Stomach smooth muscle (tissue), 2 donors: ENCODE results near the gene SCD5.
A peak's percentile ranks its signal among the peaks of the same experiment; 100 is the strongest.
"Not testable (repeated sequence)": the region's sequence is repeated elsewhere in the genome, so short reads cannot be mapped to it uniquely, and the experiment has no call there.

ENCODE experiments used
- H3K27ac ChIP-seq: one replicate; pipeline ENCODE4 v1.7.0; 2013; ENCODE audit warnings: mild to moderate bottlenecking, low read length, inconsistent platforms
- H3K27me3 ChIP-seq, 2 donors: one replicate each; pipeline ENCODE4 v1.7.0; 2013; ENCODE audit warnings: low read length in 2 of 2; ENCODE audit not compliant: insufficient read depth in 2 of 2, control insufficient read depth in 1 of 2
- H3K36me3 ChIP-seq, 2 donors: one replicate each; pipeline ENCODE4 v1.7.0; 2013; ENCODE audit warnings: low read length in 2 of 2; ENCODE audit not compliant: control insufficient read depth in 2 of 2, insufficient read depth in 2 of 2
- H3K4me1 ChIP-seq: one replicate; pipeline ENCODE4 v1.7.0; 2013; ENCODE audit warnings: low read length; ENCODE audit not compliant: control insufficient read depth, insufficient read depth
- H3K4me3 ChIP-seq, 2 donors: one replicate each; pipeline ENCODE4 v1.7.0; 2013; ENCODE audit warnings: low read length in 2 of 2
- H3K9ac ChIP-seq, 2 donors: one replicate each; pipeline ENCODE4 v1.7.0; 2013; ENCODE audit warnings: low read length in 2 of 2, mild to moderate bottlenecking in 1 of 2
- H3K9me3 ChIP-seq, 2 donors: one replicate each; pipeline ENCODE4 v1.7.0; 2013; ENCODE audit warnings: low read length in 2 of 2; ENCODE audit not compliant: control insufficient read depth in 2 of 2
- donor health status: healthy.
- donor health status: Pancreatic carcinoma.

The SCD5 gene

DNA sequence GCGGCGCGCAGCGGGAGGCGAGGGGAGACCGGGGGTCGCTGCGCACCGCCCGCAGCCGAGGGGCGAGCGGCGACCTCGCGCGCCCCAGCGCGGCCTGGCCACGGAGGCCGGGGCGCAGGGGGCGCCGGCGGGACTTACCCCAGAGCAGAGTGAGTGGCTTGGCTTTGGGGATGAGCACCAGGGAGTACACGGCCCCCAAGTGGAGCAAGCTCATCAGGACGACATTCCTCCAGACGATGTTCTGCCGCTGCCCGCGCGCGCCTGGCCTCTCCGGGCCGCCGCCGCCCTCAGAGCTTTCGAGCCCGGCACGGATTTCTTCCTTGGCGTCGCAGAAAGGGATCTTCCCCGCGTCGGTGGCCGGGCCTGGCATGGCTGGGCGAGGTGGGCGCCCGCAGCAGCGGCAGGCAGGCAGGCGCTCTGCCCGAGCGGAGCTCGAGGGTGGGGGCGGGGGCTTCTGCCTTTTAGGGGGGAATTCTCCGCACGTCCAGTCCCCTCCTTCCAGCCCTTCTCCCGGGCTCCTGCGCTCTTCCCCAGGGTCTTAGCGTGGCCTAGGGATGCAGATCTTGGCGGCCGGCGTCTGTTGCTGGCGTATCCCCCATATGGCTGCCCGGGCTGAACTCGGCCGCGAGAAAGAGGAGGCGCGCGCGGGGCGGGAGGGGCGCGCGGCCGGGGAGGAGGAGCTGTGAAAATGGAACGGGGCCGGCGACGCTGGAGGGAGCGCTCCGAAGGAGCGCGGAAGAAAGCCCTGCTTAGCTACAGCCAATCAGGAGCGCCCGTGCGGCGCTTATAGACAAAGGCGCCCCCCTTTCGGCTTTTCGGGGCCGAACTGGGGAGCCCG lies at the start of gene SCD5:
TSS of gene SCD5 (minus strand) at position 629 of the 838 bp plus-strand sequence. CDS start at position 370, 259 bp downstream.
- H3K9ac ChIP-seq, result peak within 1 kb of the TSS; percentile 37 to 60
- peak within 1 kb of the TSS; percentile 76 to 81 for H3K4me3 ChIP-seq

DNA sequence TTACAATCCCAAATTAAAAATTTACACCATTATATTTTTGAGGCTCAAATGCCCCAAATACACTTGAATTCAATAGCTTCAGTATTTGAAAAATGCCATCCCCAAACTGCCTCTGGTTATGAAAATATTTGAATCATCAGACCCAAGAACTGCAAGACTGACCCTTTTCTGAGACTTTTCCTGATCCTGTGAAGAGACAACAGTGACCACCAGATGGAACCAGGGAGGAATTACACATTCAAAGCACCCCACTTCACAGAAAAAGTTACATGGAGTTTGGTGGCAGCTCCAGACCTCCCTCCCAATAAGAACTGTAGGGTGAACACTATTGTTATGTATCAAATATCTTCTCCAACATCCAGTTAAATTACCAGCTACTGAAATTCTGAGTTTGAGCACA lies 44.0 kb upstream of the SCD5 start:
- no peak overlapping the region for H3K4me3 ChIP-seq
- H3K4me1 ChIP-seq, result no peaks in the 10 kb centered on the region
- no peak overlapping the region for H3K27ac ChIP-seq
- no peaks in the 10 kb centered on the region for H3K9me3 ChIP-seq
- H3K9ac ChIP-seq, result no peak overlapping the region
- H3K36me3 ChIP-seq, result peaks cover 28 to 49% of the 10 kb centered on the region in 2 donors
- H3K27me3 ChIP-seq, result no peaks in the 10 kb centered on the region

More for the DNA sequence above, at the start of gene SCD5:
- Histone ChIP-seq H3K27ac (peak within 1 kb of the TSS; percentile 49), H3K27me3 (no peaks in the 10 kb centered on the region), H3K4me1 (peaks cover 14% of the 10 kb centered on the region), H3K9me3 (no peaks in the 10 kb centered on the region), H3K36me3 (peaks cover 0 to 2% of the 10 kb centered on the region in 2 donors)

- Histone ChIP-seq H3K4me3 (no peak overlapping the region), H3K27ac (no peak overlapping the region), H3K9ac (no peak overlapping the region), H3K9me3 (no peaks in the 10 kb centered on the region), H3K4me1 (no peaks in the 10 kb centered on the region), H3K27me3 (no peaks in the 10 kb centered on the region), H3K36me3 (peaks cover 20 to 39% of the 10 kb centered on the region in 2 donors)
These were observed 41.0 kb upstream of the SCD5 start for GRCh38 chr4:82839624-82840023.

- Histone ChIP-seq H3K27me3 (no peaks in the 10 kb centered on the region), H3K9me3 (no peaks in the 10 kb centered on the region), H3K4me3 (no peak overlapping the region), H3K36me3 (peaks cover 14 to 16% of the 10 kb centered on the region in 2 donors), H3K9ac (no peak overlapping the region), H3K27ac (no peak overlapping the region), H3K4me1 (peaks cover 3% of the 10 kb centered on the region)
These were observed 35.2 kb upstream of the SCD5 start for GRCh38 chr4:82833696-82834313.

- H3K9me3 ChIP-seq, H3K27me3 ChIP-seq, H3K9ac ChIP-seq, H3K4me1 ChIP-seq, H3K27ac ChIP-seq, H3K4me3 ChIP-seq: not testable (repeated sequence)
- H3K36me3 ChIP-seq, result peaks cover 18 to 20% of the 10 kb centered on the region in 2 donors
These were observed 34.5 kb upstream of the SCD5 start for GRCh38 chr4:82833060-82833459.

DNA sequence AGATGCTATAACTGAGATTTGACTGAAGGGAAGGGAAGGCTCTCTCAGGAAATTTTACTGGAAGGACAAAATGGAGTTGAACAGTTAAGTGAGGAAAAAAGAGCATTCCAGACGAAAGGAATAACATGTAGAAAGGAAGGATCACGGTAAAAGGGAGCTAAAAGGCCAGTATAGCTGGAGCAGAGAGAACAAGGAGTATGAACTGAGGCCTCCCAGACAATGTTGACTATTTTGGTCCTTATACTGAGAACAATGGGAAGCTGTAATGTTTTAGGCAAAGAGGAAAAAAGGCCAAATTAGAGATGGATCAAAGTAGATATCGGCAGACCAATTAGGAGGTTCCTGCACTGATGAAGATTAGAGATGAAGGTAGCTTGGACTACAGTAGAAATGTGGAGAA lies 26.8 kb upstream of the SCD5 start:
- H3K9ac ChIP-seq, result no peak overlapping the region
- no peaks in the 10 kb centered on the region for H3K27me3 ChIP-seq
- no peaks in the 10 kb centered on the region for H3K9me3 ChIP-seq
- no peaks in the 10 kb centered on the region for H3K4me1 ChIP-seq
- no peak overlapping the region for H3K4me3 ChIP-seq
- peaks cover 51 to 52% of the 10 kb centered on the region in 2 donors for H3K36me3 ChIP-seq
- H3K27ac ChIP-seq, result no peak overlapping the region

- H3K9ac ChIP-seq, result no peak overlapping the region
- H3K4me1 ChIP-seq, result no peaks in the 10 kb centered on the region
- H3K9me3 ChIP-seq, result no peaks in the 10 kb centered on the region
- no peak overlapping the region for H3K27ac ChIP-seq
- H3K27me3 ChIP-seq, result no peaks in the 10 kb centered on the region
- H3K4me3 ChIP-seq, result no peak overlapping the region
- H3K36me3 ChIP-seq, result peaks cover 56 to 58% of the 10 kb centered on the region in 2 donors
These were observed 24.5 kb upstream of the SCD5 start for GRCh38 chr4:82823062-82823461.

DNA sequence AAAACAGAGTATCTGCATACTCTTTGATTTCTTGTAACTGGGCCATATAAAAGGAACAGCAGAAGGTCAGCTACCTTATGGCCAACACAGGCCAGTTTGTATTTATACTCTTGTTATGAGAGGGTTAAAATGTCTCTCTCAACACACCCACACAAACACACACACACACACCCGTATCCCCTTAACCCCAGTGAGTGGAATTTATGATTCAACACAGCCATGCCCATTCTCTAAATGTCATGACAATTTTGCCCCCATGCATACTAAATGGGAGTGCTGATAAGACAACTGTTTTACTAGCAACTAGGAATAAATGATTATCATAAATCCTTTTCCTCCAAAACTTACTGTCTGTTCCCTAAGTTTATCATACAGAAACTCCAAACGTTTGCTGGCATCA lies 22.1 kb upstream of the SCD5 start:
- H3K27ac ChIP-seq, result no peak overlapping the region
- H3K27me3 ChIP-seq, result no peaks in the 10 kb centered on the region
- no peaks in the 10 kb centered on the region for H3K4me1 ChIP-seq
- H3K9me3 ChIP-seq, result no peaks in the 10 kb centered on the region
- no peak overlapping the region for H3K4me3 ChIP-seq
- H3K36me3 ChIP-seq, result peaks cover 50 to 54% of the 10 kb centered on the region in 2 donors
- H3K9ac ChIP-seq, result no peak overlapping the region

- no peaks in the 10 kb centered on the region for H3K9me3 ChIP-seq
- peaks cover 40 to 41% of the 10 kb centered on the region in 2 donors for H3K36me3 ChIP-seq
- H3K4me1 ChIP-seq, result no peaks in the 10 kb centered on the region
- H3K27ac ChIP-seq, result no peak overlapping the region
- no peaks in the 10 kb centered on the region for H3K27me3 ChIP-seq
- H3K9ac ChIP-seq, result no peak overlapping the region
- no peak overlapping the region for H3K4me3 ChIP-seq
These were observed 20.4 kb upstream of the SCD5 start for GRCh38 chr4:82818664-82819662.

- not testable (repeated sequence) for H3K27ac ChIP-seq, H3K9ac ChIP-seq, H3K4me3 ChIP-seq, H3K27me3 ChIP-seq, H3K4me1 ChIP-seq, H3K9me3 ChIP-seq
- H3K36me3 ChIP-seq, result peaks cover 25 to 26% of the 10 kb centered on the region in 2 donors
These were observed 18.3 kb upstream of the SCD5 start for GRCh38 chr4:82816874-82817273.
